Stimulated activated CD8-positive, alpha-beta memory T cell treated with anti-CD3 and anti-CD28 coated beads, Interleukin-4, amount 100 ng/mL, for 48 hours (primary cell): ENCODE measurements around the gene DLEU7.

ENCODE experiments used
- DNase-seq: peaks from one replicate; pipeline ENCODE4 v3.0.0-alpha.2; 2020

Gene DLEU7

GRCh38 chr13:50843257-50844083 is at the start of gene DLEU7:
TSS of gene DLEU7 (minus strand) at chr13:50843692. CDS start at chr13:50843646, 46 bp downstream.
- DNase-seq = no peak

GRCh38 chr13:50892210-50892944 is 48.9 kb upstream of the DLEU7 start:
- DNase-seq = peak; percentile 48

- no peak for DNase-seq
Measured at GRCh38 chr13:50891206-50891605, 47.7 kb upstream of the DLEU7 start.

DNA sequence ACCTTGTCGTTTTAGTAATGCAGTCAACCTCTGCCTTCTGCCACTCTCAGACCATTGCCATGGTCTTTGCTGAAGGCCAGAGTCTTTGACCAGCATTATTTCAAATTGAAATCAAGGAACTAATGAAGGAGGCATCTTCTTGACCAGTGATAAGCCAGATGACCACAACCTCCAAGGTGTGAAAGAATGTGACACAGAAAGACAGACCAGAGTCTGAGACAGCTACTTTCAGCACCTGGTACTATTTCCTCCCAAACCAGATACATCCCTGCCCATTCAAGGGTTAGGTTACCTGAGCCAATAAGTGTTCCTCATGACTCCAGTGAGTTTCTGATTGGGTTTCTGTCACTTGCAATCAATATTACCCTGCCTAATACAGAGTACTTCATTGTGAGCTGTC is 45.8 kb upstream of the DLEU7 start:
- no peak for DNase-seq

DNA sequence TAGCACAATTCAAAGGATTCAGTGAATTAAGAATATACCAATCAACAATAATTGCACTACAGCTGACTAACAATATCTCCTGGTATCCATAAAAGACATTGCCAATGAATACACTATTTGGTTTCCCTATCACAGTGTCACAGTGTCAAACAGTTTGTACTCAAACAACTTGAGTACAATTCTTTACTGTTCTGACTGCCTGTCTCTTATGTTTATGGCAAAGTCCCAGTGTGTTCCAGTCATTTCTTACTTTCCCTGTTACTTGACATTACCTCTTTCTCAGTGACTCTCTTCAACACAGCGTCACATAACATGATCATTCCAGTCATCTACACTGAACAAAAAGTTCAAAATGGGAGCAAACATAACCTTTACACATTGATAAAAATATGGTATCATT is 44.9 kb upstream of the DLEU7 start:
- DNase-seq = no peak

GRCh38 chr13:50887151-50887550 is 43.7 kb upstream of the DLEU7 start:
- DNase-seq = no peak

GRCh38 chr13:50884265-50884664 is 40.8 kb upstream of the DLEU7 start:
- no peak for DNase-seq

DNA sequence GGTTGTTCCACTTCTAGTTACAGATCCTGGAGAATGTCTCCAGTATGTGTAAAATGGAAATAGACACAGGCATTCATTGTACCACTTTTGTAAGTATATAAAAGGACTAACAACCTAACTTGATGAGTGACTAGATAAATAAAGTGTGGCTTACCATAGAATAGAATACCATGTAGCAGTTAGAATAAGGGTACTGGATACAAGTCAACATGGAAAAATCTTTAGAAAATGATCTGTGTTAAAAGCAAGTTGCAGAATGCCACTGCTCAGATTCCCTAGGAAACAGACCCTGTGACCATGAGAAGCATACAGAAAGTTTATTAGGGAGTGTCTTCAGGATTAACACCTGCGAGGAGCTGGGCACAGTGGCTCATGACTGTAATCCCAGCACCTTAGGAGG is 40.2 kb upstream of the DLEU7 start:
- DNase-seq = no peak

DNA sequence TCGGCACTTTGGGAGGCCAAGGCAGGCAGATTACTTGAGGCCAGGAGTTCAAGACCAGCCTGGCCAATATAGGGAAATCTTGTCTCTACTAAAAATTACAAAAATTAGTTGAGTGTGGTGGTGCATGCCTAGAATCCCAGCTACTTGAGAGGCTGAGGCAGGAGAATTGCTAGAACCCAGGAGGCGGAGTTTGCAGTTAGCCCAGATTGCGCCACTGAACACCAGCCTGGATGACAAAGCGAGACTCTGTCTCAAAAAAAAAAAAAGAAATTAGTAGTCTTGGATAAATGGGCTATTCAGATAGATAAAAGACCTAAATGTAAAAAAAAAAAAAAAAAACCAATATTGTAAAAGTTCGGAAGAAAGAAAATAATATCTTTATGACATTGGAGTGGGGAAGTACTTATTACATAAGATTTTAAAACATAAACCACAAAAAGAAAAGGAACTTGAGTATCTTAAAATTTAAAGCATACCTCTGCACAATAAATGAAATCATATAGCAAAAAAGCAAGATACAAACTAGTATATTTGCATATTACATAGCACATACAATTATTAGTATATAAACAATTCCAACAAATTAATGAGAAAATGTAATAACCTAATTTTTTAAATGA is 39.4 kb upstream of the DLEU7 start:
- no peak for DNase-seq

- no peak for DNase-seq
Measured at GRCh38 chr13:50873991-50874390, 30.5 kb upstream of the DLEU7 start.

DNA sequence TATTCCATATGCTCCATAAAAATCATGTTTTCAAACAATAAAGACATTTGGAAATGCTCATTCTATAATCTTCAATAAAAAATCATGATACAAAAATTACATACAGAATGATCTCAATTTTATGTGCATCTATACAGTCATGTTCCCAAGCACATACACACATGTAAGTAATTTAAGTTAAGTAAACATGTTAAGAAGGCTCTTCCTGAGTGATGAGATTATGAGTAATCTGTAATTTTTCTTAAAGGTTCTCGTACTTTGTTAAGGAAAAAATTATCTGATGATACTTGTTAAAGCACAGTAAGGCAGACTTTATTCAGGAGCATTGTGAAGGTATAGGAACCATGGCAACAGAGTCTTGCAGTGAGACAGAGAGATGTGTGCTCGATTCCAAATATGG is 30.0 kb upstream of the DLEU7 start:
- no peak for DNase-seq

- no peak for DNase-seq
Measured at GRCh38 chr13:50871405-50871804, 27.9 kb upstream of the DLEU7 start.

GRCh38 chr13:50867637-50867945 is 24.1 kb upstream of the DLEU7 start:
- no peak for DNase-seq

DNA sequence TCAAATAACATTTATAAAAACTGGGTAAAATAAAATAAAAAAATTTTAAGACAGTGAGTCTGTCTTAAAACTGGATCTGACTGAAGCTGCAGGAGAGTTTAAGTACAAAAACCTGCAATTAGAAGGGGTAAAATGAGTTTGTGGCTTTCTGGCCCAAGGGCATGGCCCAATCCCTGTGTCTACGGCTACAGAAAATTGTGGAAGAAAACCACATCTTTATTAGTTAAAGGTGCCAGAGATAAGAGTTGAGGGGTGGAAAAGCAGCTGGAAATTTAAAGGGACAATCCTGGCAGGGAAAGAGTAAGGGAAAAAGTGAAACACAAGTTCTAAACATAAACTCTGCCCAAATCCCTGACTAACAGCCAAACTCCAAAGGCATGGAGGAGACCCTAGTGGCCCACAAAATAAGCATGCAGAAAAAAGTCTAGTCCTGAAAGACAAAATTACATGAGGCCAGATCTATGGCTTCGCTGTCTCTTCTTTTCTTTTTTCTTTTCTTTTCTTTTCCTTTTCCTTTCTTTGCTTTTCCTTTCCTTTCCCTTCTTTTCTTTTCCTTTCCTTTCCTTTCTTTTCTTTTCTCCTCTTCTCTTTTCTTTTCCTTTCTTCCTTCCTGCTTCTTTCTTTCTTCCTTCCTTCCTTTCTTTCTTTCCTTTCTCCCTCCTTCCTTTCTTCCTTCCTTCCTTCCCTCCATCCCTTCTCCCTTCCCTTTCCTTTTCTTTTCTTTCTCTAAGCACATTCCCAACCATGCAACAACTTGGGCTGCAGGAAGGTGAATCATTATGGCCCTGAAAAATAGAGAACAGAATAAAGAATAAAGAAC is 23.5 kb upstream of the DLEU7 start:
- no peak for DNase-seq

DNA sequence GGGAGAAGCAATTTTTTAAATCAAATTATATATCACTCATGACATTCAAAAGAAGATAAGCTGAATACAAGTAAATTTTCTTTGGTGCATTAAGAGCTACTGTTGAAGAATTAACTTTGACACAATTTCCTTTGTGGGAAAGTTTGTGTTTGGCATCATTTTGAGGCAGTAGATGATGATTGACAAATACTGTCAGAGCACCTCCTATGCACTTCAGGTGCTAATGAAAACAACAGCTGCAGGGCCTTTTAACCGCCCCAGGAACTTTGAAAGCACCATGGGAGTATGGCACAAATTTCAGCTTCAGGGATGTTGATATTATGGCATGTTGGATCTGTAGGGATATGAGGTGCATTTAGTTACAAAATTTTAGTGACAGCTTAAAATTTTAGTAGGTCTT is 21.0 kb upstream of the DLEU7 start:
- no peak for DNase-seq

- no peak for DNase-seq
Measured at GRCh38 chr13:50855681-50856080, 12.2 kb upstream of the DLEU7 start.

GRCh38 chr13:50850445-50850844 is 7.0 kb upstream of the DLEU7 start:
- no peak for DNase-seq

DNA sequence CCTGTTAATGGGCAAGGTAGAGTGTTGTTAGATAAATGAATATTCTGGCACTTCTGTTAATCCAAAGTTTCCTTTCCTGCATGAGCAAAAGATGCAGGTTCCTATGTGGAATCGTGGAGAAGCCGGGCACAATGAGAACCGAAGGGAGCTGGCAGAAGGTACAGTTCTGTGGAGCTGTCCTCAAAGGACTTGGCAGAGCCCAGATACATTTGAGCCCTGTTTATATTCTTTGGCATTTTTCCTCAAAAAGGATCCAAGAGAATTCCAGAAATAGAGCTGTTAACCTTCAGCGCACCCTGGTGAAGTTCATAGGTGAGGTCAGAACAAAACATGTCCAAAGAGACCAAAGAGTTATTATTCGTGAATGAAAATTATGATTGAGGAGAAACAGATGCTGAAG is 4.0 kb upstream of the DLEU7 start:
- DNase-seq = no peak

DNA sequence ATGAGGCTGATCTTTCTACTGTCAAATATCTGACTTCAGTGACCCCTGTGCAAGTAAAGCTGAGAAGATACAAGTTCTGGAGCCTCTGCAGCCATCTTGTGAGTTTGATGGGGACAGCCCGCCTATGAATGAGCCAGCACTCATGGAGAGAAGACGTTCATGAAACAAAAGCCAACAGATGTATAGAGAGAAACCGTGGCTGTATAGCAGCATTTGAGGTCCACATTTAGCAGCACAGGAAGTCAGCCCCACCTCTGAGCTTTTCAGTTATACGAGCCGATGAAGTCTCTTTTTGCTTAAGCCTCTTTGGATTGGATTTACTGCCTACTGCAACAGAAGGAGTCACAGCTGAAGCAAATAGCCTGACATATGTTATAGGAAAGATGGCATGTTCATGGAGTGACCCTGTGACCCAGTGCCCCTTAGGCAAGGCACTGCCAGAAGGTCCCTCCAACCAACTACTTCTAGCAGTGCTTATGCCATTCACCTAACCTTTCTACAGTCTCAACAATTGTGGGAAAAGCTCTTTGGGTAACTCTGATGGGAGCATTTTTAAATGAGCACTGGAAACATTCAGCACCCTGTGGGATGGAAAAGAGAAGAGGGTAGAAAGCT is 3.5 kb upstream of the DLEU7 start:
- DNase-seq = no peak

GRCh38 chr13:50845211-50845610 is 1.7 kb upstream of the DLEU7 start:
- DNase-seq = no peak

- no peak for DNase-seq
Measured at GRCh38 chr13:50844084-50844875, 788 bp upstream of the DLEU7 start.

DNA sequence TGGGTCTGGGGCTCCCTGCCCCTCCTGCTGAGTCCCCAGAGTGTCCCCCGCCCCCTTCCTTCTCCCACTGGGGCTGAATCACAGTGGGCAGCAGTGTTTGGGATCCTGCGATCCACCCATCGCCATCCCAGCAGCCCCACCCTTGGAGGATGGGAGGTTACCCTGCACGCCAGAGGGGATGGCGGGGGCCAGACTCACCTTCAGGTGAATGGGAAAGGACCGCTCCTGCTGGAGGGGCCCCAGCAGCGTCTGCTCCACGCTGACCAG is 569 bp downstream of the DLEU7 start:
- no peak for DNase-seq
